Epithelial cell of esophagus (primary cell): ENCODE measurements around the gene PLEKHG5.

Experiments used
- DNase-seq: peaks from one replicate; pipeline ENCODE4 v3.0.0; 2010; ENCODE audit warnings: low read depth
- H3K4me3 ChIP-seq: 2 replicates; pipeline ENCODE4 v1.5.1; 2011; ENCODE audit warnings: mild to moderate bottlenecking, low read length, control low read depth
- TF ChIP-seq, protein P1 (sequence below): IDR thresholded peaks from 2 replicates; pipeline ENCODE4 v1.5.1; 2011; ENCODE audit warnings: low read depth, mild to moderate bottlenecking, low read length, control low read depth, inconsistent platforms; ENCODE audit not compliant: insufficient read depth; ENCODE audit errors: missing control alignments

Gene PLEKHG5

DNA sequence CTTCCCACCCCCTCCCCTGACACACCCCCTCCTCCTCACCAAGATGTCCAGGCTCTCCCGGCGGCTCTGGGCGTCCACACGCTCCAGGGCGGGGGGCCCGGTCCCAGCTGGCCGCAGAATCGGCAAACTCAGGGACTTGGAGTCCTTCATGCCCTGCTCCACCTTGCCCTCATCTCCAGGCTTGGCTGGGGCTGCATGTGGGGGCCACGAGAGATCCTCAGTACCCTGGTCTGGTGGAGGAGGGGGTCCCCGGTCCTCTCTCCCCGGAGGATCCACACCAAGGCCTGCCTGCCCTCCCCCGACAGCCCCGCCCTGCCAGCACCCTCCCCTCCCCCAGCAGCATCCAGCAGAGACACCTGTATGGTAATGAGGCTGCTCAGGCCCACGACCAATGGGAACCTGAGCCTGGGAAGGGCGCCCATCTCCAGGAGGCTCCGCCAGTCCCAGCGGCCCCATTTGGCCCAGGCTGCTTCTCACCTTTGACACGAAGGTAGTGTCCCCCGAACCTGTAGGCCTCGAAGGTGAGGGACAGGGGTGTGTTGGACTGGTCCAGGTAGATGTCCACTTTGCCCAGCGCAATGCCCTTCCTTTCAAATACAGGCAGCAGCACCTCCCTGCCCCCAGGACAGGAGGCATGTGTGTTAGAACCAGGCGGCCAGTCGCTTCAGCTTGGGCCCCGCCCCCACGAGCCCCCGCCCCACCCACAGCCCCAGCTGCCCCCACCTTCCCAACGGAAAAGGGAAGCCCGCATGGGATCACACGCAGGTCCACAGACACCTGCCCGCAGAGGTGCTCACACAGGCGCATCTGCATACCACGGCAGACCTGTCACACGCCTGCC is 17.3 kb downstream of the PLEKHG5 start:
- H3K4me3 ChIP-seq: no peak overlapping the region
- TF ChIP-seq, protein P1, sequence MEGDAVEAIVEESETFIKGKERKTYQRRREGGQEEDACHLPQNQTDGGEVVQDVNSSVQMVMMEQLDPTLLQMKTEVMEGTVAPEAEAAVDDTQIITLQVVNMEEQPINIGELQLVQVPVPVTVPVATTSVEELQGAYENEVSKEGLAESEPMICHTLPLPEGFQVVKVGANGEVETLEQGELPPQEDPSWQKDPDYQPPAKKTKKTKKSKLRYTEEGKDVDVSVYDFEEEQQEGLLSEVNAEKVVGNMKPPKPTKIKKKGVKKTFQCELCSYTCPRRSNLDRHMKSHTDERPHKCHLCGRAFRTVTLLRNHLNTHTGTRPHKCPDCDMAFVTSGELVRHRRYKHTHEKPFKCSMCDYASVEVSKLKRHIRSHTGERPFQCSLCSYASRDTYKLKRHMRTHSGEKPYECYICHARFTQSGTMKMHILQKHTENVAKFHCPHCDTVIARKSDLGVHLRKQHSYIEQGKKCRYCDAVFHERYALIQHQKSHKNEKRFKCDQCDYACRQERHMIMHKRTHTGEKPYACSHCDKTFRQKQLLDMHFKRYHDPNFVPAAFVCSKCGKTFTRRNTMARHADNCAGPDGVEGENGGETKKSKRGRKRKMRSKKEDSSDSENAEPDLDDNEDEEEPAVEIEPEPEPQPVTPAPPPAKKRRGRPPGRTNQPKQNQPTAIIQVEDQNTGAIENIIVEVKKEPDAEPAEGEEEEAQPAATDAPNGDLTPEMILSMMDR: no peak
- no peak for DNase-seq

DNA sequence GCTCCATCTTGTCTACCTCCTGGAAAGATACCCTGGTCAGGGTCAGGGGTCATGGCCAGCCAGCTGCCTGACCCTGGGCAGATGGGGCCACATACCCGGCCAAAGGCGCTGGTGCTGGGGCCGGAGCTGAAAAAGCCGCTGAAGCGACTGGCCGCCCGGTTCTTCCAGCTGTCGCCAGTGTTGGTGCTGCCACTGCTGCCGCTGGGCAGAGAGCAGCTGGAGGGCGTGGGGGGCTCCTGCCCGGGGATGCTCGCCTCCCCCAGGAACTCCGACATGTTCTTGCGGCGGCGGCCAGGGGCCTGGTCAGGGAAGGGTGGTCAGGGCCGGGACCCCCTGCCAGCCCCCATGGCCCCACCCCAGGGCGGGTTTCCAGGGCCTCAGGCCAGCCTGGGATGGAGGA is 18.3 kb downstream of the PLEKHG5 start:
- no peak for DNase-seq
- no peak overlapping the region for H3K4me3 ChIP-seq
- TF ChIP-seq, protein P1: no peak

DNA sequence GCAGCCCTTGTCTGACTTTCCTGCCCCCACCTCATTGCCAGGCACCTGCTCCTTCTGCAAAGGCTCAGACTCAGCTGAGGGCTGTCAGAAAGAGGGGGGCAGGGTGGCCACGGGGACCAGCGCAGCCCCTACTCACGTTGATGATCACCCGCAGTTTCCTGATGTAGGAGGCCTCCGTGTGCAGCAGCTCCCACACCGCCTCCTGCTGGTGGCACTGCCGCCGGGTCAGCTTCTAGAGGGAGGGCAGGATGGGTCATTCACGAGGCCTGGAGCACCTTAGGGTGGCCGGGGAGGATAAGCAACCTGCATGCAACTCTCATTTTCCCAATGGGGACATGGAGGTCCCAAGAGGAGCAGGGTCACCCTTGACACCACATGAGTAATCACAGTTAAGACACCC is 19.1 kb downstream of the PLEKHG5 start:
- no peak for DNase-seq
- TF ChIP-seq, protein P1: peak; percentile 54

DNA sequence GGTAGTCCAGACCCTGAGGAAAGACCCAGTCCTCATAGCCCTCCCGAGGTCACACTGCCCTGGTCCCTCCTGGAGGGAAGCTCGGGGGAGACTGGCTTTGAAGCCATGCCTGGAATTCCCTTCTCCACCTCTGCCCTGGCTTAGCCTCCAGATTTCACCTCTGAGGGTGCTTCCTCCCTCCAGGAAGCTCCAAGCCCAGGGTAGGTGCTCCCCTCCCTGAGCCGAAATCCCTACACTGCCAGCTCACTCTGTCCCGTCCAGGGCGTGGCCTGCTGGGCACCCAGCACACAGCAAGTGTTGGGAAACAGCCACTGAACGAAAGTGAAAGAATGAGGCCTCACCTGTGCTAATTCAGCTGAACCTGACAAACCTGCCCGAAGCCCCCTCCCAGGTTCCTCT is 19.5 kb downstream of the PLEKHG5 start:
- peak; percentile 94 for DNase-seq
- no peak overlapping the region for H3K4me3 ChIP-seq
- TF ChIP-seq, protein P1: no peak

More for the DNA sequence above, 19.1 kb downstream of the PLEKHG5 start:
- no peak overlapping the region for H3K4me3 ChIP-seq

DNA sequence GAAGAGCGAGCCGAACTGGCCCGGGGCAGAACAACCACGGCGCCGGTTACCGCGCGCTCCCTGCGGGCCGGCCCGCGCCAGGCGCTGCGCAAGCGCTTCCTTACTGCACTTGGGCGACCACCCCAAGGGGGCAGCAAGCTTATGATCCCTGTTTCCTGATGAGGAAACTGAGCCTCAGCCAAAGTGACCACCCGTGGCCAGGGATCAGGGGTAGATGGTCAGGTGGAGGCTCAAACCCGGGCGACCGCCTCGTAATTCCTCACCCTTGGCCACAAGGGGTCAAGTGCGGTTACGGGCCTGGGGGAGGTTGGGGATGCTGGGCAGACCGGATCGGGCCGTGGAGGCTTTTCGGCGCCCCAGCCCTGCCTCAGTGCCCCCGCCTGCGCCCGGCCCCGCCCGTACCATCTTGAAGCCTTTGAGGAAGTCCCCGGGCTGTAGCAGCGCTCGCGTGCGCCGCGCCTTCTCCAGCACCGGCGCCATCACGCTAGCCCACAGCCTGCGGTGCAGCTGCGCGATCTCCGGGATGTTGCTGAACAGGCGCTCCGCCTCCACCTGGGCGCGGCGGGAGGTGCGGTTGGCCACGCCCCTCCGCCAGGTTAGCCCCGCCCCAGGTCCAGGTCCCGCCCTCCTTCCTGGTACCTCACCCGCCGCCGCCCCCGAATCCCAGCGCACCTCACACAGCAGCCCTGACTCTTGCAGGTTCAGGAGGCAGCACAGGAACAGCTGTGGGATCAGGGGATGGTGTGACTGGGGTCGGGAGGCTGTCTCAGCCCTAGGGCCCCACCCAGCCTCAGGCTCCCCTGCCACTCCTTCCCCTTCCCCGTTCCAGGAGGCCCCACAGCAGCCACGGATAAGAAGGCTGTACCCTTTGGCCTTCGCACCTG is 20.1 kb downstream of the PLEKHG5 start:
- TF ChIP-seq, protein P1: no peak
- H3K4me3 ChIP-seq: peak overlapping the region; percentile 10
- peak; percentile 80 for DNase-seq

DNA sequence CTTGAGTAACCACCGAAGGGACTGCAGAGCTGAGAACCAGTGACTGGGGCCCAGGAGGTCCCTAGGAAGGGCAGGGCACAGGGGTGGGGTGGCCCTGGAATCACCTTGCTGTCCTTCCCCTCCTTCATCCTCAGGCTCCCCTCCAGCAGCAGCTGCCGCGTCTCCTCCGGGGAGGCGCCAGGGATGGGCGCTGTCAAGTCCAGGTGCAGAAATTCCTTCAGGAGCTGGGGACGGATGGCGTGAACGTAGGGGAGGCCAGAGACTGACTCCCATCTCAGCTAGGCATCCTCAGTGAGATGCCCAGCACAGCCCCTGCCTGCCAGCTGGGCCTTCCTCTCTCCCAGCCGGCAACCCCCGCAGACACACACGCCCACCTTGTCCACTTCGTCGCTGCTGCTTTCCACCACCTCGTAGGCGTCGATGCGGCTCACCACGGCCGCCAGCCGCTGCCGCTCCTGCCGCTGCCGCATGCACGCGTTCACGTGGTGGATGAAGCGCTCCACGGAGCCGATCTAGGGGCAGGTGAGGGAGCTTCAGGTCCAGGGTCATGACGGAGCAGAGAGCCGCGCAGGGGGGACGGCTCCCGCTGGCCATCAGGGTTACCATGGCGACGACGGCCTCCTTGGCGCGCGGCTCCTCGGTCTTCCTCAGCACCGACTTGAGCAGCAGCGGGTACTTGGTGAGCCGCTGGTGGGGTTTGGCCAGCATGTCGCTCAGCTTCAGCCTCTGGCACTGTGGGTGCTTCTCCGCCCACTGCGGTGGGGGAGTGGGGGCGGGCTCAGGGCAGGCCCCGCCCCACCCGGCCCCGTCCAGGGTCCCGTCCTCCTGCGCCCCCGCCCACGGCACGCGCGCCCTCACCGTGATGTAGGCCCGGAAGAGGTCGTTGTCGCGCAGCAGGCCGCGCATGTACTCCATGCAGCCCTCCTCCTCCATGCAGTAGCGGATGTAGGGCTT is 21.1 kb downstream of the PLEKHG5 start:
- no peak overlapping the region for H3K4me3 ChIP-seq
- no peak for DNase-seq
- TF ChIP-seq, protein P1: no peak
